Lower leg skin (tissue), 3 donors: ENCODE results near the gene ATP5F1D.

ENCODE experiments used
- POLR2A ChIP-seq, 2 donors: fragments of 450-650 bp; IDR thresholded peaks; one replicate each; pipeline ENCODE4 v1.6.1; 2016 to 2017; ENCODE audit warnings: antibody characterized with exemption in 2 of 2, mild to moderate bottlenecking in 1 of 2, moderate library complexity in 1 of 2
- TF ChIP-seq, protein P1 (sequence below), 3 donors: fragments of 450-650 bp; IDR thresholded peaks; one replicate each; pipeline ENCODE4 v1.5.1; 2016; ENCODE audit warnings: antibody characterized with exemption in 3 of 3, mild to moderate bottlenecking in 3 of 3, moderate library complexity in 2 of 3

DNA sequence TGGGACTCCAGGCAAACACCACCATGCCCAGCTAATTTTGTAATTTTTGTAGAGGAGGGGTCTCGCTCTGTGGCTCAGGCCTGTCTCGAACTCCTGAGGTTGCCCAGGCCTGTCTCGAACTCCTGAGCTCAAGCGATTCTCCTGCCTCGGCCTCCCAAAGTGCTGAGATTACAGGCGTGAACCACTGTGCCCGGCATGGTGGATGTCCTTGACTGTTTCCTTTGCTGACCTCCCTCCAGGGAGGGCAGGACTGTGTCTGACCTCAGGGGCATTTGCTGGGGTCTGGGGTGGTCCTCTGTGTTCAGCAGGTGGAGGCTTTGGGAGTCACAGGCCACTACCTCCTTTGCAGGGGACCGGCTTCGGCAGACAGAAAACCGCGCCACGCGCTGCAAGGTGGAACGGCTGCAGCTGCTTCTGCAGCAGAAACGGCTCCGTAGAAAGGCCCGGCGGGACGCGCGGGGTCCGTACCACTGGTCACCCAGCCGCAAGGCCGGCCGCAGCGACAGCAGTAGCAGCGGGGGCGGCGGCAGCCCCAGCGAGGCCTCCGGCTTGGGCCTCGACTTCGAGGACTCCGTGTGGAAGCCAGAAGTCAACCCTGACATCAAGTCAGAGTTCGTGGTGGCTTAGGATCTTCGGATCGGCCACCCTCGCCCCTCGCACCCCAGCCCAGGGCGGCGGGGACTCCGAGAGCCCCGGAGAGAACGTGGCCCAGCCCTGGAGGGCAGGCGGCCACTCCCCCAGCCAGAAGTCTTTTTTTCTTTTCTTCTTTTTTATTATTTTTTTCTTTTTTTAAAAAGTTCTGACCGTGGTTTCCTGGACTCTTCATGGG lies 15.3 kb downstream of the ATP5F1D start:
- TF ChIP-seq, protein P1, sequence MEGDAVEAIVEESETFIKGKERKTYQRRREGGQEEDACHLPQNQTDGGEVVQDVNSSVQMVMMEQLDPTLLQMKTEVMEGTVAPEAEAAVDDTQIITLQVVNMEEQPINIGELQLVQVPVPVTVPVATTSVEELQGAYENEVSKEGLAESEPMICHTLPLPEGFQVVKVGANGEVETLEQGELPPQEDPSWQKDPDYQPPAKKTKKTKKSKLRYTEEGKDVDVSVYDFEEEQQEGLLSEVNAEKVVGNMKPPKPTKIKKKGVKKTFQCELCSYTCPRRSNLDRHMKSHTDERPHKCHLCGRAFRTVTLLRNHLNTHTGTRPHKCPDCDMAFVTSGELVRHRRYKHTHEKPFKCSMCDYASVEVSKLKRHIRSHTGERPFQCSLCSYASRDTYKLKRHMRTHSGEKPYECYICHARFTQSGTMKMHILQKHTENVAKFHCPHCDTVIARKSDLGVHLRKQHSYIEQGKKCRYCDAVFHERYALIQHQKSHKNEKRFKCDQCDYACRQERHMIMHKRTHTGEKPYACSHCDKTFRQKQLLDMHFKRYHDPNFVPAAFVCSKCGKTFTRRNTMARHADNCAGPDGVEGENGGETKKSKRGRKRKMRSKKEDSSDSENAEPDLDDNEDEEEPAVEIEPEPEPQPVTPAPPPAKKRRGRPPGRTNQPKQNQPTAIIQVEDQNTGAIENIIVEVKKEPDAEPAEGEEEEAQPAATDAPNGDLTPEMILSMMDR (IDR thresholded peaks at IDR 0.05), result no peak
- no peak for TF ChIP-seq POLR2A (IDR thresholded peaks at IDR 0.05)
